Nasal cavity respiratory epithelium epithelial cell of viscerocranial mucosa (primary cell): Measurements from ENCODE around the gene HS3ST3A1. TPM values are rescaled to one million over a fixed set of nuclear protein-coding genes. Genes with fewer than 3 reads are reported as not detected.

Experiments
- total RNA-seq: library from RNA; depleted of rRNA; stranded (reverse); fragments of >200 nt; gene quantifications from 2 replicates; pipeline ENCODE4 v1.2.3, GENCODE V29; 2014

The HS3ST3A1 gene
- 0.07 and 0.34 TPM in 2 replicates for total RNA-seq

DNA sequence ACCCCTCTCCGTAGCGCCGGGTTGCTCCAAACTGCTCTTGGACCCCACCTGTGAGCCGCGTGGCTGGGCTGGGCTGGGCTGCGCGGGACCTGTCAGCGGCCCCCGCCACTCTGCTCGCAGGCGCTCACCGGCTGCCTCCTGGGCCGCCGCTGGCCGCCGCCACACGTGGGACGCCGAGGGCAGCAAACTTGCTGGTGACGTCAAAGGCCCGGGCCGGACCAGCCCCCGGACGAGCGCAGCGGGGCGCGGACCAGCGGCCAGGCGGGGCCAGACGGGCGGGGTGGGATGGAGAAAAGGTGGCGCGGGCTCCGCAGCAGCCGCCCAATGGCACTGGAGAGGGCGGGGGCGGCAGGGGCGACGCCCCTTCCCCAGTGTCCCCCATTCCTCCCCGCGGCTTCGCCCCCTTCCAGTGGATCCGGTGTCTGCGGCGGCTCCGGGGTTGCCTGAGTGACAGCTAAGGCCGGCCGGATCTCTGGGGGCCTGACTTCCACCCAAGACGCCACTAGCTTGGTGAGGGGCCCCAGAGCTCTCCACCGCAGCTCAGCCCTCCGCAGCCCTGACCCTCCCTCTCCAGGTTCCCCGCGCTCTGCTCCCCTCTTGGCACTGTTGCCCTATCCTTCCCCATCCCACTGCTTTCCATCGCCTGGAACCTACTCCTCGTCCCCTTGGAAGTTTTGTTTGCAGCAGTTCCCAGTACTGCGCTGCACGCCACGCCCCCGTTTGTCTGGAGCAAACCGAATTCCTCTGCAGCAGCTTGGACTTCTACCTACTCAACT is at the start of gene HS3ST3A1:
Gene HS3ST3A1, minus strand, starts transcription at position 154 of the 776 bp plus-strand sequence. CDS start 800 bp downstream, outside the sequence.

